GM10847 (cell line): ENCODE data around the gene LRRC9.

Experiments used
- POLR2A ChIP-seq: IDR thresholded peaks from 2 replicates; pipeline ENCODE4 v1.6.1; 2011; ENCODE audit not compliant: insufficient read length; ENCODE audit errors: extremely low read depth

Gene LRRC9

GRCh38 chr14:59919570-59920377, at the start of gene LRRC9:
Gene LRRC9 (plus strand): TSS chr14:59920144.
- TF ChIP-seq POLR2A, result no peak

- no peak for TF ChIP-seq POLR2A
Observed at GRCh38 chr14:59870277-59871165, 49.4 kb upstream of the LRRC9 start, which contains the start of gene RTN1. Gene RTN1 (minus strand): TSS chr14:59870776. CDS start chr14:59870630, 146 bp downstream.

- no peak for TF ChIP-seq POLR2A
Observed at GRCh38 chr14:59871166-59871495, 48.8 kb upstream of the LRRC9 start.

GRCh38 chr14:59882957-59883356, 37.0 kb upstream of the LRRC9 start:
- TF ChIP-seq POLR2A, result no peak

- TF ChIP-seq POLR2A, result no peak
Observed at GRCh38 chr14:59890676-59891075, 29.3 kb upstream of the LRRC9 start.

GRCh38 chr14:59895721-59896120, 24.2 kb upstream of the LRRC9 start:
- TF ChIP-seq POLR2A, result no peak

- TF ChIP-seq POLR2A, result no peak
Observed at GRCh38 chr14:59897757-59898383, 22.1 kb upstream of the LRRC9 start.

GRCh38 chr14:59900556-59900955, 19.4 kb upstream of the LRRC9 start:
- no peak for TF ChIP-seq POLR2A

GRCh38 chr14:59904184-59904583, 15.8 kb upstream of the LRRC9 start:
- no peak for TF ChIP-seq POLR2A

GRCh38 chr14:59905188-59905587, 14.8 kb upstream of the LRRC9 start:
- TF ChIP-seq POLR2A, result no peak

GRCh38 chr14:59912443-59912842, 7.5 kb upstream of the LRRC9 start:
- no peak for TF ChIP-seq POLR2A

- no peak for TF ChIP-seq POLR2A
Observed at GRCh38 chr14:59913187-59913586, 6.8 kb upstream of the LRRC9 start.

- TF ChIP-seq POLR2A, result no peak
Observed at GRCh38 chr14:59918824-59919569, 947 bp upstream of the LRRC9 start.

GRCh38 chr14:59920378-59920683, 387 bp downstream of the LRRC9 start:
- TF ChIP-seq POLR2A, result no peak

GRCh38 chr14:59925797-59926196, 5.9 kb downstream of the LRRC9 start:
- no peak for TF ChIP-seq POLR2A
